HG03558 (cell line): ENCODE results near the gene DGCR8.
A peak's percentile ranks its signal among the peaks of the same experiment; 100 is the strongest.
"Not testable (repeated sequence)": the region's sequence is repeated elsewhere in the genome, so short reads cannot be mapped to it uniquely, and the experiment has no call there.

Source experiments
- ATAC-seq: cut with Tn5 transposase; IDR thresholded peaks from one replicate; pipeline ENCODE4 v1.9.1; 2021; ENCODE audit warnings: moderate number of reproducible peaks; ENCODE audit not compliant: unreplicated experiment; ENCODE audit errors: extremely low read depth

Gene DGCR8

DNA sequence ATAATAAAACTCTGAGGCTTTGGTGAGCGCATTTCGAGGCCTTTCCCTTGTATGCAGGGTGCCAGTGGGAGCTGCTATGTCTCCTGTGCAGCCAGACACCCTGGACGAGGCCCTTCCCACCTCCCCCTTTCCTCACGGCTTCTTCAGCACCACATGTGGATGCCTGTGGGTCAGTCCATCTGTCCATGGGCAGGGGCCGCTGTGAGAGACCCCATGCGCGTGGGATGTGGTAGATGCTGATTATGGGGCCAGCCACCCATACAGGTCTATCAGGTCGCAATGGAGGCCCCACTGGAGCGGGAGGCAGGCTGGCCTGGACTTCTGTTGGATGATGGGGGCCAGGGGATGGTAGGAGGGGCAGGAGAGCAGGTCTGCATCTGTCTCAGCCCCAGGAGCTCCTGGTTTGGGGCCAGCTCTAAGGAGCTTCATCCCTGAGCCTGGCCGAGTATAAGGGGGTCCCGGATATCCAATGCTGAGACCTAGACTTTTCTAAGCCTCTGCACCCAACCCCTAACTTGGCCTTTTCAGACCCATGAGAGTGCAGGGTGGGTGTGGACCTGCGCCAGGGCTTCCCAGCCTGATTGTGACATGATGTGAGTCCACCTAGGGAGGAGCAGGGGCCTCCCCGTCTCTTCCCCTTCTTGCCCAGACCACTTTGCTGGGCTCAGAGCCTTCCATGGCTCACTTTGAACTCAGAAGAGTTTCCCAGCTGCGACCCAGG lies 14.0 kb upstream of the DGCR8 start:
- ATAC-seq = no peak

DNA sequence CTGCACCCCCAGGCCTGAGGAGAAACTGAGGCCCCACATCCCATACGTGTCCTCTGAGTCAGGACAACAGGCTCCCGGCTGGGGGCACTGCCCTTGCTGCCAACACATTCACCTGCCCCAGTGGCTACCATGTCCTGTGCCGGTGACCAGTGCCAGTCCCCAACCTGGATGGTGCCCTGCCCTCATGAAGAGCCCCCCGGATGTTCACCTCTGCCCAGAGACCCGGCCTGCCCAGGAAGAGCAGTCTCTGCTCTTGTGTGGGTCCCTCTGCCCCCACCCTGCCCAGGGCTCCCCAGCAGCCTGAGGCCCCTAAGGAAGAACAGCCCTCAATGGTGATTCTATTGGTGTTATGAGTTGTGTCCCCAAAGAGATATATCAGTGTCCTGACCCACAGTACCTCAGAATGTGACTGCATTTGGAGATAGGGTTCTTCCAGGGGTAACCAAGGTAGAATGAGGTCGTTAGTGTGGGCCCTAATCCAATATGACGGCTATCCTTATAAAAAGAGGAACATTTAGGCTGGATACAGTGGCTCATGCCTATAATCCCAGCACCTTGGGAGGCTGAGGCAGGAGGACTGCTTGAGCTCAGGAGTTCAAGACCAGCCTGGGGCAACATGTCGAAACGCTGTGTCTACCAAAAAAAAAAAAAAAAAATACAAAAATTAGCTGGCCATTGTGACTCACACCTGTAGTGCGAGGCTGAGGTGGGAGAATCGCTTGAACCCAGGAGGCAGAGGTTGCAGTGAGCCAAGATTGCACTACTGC lies 13.2 kb upstream of the DGCR8 start:
- no peak for ATAC-seq

- ATAC-seq = not testable (repeated sequence)
Measured at GRCh38 chr22:20067384-20067682, 12.7 kb upstream of the DGCR8 start.

DNA sequence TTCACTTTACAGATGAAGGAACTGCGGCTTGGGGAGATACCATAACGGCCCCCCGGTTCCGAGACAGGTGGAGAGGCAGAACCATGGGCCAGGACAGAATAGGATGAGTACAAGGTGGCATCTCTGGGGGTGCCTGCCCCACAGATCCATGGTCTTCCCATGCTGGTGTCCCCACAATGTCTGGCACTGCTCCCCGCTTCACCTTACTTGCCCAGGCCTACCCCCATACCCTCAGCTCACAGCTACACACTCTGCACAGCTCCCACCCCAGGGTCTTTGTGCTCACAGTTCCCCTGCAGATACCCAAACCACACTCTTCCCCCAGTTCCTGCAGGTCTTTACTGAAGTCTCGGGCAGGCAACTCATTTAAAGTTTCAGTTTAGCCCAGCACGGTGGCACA lies 11.4 kb upstream of the DGCR8 start:
- no peak for ATAC-seq

- ATAC-seq = no peak
Measured at GRCh38 chr22:20069331-20070042, 10.6 kb upstream of the DGCR8 start.

DNA sequence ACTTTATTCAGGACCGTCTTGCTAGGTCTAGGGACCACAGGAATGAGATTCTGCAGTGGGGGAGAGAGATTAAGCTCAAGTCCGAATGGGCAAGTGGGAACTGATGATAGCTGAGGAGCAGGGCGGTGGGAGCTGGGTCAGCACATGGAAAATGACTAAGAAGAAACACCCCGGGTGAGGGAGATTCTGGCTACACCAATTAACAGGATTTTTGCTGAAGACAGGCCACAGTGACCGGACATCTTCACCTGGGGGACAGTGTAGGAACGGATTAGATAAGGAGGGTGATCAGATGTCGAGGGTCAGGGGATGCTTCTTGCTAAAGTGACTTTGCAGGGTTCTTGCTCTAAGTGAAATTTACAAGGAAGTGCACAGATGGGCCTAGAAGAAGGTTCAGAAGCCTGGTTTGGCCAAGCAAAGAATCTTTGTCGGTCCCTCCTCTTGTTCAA lies 8.5 kb upstream of the DGCR8 start:
- no peak for ATAC-seq

DNA sequence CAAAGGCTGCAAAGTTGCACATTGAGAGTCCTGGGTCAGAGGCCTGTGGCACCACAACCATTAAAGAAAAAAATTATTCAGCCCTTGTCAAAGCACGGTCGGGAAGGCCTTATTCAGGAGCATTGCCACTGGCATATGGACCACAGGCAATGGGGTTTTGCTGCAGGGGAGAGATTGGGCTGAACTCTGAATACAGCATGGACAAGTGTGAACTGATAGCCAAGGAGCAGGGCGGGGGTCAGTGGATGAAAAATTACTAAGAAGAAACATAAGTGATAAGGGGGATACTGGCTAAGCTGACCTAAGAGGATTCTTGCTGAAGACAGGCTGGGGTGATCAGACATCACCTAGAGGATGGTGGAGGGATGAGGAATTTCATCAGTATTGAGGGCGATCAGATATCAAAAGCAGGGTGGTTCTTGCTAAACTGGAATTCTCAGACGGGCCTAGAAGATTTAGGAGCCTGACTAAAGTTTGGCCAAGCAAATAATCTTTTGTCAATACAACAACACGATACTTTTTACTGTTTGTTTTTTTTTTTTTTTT lies 3.3 kb upstream of the DGCR8 start:
- no peak for ATAC-seq

GRCh38 chr22:20080445-20080775 lies 369 bp downstream of the DGCR8 start:
- peak; percentile 28 for ATAC-seq

DNA sequence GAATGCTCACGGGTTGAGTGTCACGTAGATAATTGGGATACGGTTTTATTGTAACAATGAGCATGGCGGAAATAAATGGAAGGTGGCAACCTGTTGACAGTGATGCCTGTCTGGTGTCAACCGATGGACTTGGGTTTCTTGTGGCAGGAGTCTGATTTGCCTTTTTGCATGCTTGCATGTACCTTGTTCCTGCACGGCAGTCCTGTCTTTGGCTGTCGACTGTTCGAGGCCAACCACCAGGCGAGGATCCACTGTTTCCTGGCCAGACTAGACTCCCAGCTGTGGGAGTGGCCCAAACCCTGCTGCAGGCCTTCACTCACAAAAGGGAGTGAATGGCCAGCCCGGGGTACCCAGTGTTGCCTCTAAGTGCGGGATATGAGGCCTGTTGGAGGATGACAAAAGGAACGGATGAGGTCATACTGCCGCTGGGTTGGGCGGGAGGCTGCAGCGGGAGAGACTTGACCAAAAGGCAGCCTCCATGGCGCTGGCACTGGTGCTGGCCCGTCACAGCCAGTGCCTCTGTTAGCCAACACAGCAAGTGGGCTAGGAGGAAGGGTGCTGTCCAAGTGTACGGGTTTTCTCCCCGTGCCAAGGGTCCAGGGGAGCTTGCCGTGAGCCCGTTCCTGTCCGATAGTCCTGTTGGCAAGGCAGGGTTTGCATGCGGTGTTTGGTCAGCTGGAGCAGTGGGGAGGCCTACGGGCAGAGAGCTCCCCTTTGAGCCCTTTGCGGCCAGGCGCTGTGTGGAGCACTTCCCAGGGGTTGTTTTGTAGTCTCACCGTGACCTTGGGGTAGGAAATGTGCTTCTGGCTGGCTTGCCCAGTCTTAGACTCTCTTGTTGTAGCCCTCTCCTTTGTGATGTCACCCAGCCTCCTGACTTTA lies 974 bp downstream of the DGCR8 start:
- no peak for ATAC-seq

DNA sequence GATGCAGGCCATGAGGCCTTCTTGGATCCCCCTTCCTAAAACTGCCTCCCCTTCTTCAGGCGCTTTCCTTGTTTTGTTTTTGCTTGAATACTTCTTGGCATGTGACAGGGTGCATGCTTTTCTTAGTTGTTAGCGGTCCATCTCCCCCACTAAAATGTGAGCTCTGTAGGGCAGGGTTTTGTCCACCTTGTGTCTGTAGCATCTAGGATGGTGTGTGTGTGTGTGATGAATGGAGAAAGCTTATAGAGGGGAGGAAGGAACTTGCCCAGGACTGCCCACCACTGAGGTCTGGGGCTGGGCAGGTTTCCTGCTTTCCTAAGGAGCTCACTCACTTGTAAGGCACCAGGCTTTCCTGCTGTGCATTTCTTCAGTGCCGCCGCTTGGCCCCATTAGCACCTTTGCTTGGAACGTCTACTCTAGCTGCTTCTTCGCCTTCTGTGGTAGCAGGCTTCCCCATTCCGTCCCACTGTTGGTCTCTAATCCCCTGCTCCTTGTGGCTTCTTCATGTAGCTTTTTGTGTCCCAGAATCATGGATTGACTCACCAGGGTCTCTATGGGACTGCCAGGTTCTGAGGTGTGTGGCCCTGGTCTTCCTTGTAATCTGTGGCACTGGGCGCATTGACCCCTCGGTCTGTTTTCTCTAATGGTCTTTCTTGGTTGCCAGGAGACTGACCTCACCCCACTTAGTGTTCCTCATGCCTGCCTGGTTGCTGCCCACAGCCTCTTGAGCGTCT lies 3.3 kb downstream of the DGCR8 start:
- ATAC-seq = no peak

- ATAC-seq = no peak
Measured at GRCh38 chr22:20083891-20084546, 4.0 kb downstream of the DGCR8 start.

- no peak for ATAC-seq
Measured at GRCh38 chr22:20084547-20085413, 4.7 kb downstream of the DGCR8 start.

- no peak for ATAC-seq
Measured at GRCh38 chr22:20085651-20086050, 5.6 kb downstream of the DGCR8 start.

DNA sequence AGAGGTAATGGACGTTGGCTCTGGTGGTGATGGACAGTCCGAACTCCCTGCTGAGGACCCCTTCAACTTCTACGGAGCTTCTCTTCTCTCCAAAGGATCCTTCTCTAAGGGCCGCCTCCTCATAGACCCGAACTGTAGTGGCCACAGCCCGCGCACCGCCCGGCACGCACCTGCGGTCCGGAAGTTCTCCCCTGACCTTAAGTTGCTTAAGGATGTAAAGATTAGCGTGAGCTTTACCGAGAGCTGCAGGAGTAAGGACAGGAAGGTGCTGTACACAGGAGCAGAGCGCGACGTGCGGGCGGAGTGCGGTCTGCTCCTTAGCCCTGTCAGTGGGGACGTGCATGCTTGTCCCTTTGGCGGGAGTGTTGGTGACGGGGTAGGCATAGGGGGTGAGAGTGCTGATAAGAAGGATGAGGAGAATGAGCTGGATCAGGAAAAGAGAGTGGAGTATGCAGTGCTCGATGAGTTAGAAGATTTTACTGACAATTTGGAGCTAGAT lies 6.1 kb downstream of the DGCR8 start:
- no peak for ATAC-seq

GRCh38 chr22:20086763-20087162 lies 6.7 kb downstream of the DGCR8 start:
- ATAC-seq = no peak

- ATAC-seq = no peak
Measured at GRCh38 chr22:20087319-20088262, 7.5 kb downstream of the DGCR8 start.

DNA sequence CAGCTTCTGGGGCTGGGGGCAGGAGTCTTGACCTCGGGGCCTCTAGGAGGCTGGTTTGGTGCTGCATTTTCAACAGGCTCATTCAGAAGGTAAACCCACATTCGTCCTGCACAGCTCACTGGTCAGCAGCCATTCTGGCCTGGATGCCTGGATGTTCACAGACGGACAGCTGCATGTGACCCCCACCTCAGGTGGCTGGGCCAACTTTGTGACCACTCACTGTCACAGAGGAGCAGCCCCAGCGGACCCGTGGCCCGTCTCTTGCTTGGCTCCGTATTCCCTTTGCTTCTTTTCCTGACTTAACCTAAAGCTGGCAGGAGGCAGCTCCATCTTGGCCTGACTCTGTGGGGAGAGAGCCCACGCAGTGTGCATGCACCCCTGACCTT lies 8.2 kb downstream of the DGCR8 start:
- ATAC-seq = no peak
